IMR-90 (cell line): ENCODE results near the gene FMN2. TPM values are rescaled to one million over a fixed set of nuclear protein-coding genes. Genes with fewer than 3 reads are reported as not detected.
A peak's percentile ranks its signal among the peaks of the same experiment; 100 is the strongest.

ENCODE experiments used
- ATAC-seq: fragments of 200-7000 bp; cut with Tn5 transposase; 2 replicates; pipeline ENCODE4 v1.9.1; 2020; ENCODE audit warnings: low read depth, mild to moderate bottlenecking, moderate library complexity
- BruUV-seq: library from RNA; stranded (reverse); fragments of 400-500 nt; replicated peaks from 2 replicates; lab custom pipeline; 2021; lab: Mats Ljungman, UMichigan
- CTCF ChIA-PET: fragments of 300-600 bp; formaldehyde crosslinking; extraction: SDS; loops from one replicate; lab custom pipeline; 2021; ENCODE audit warnings: antibody characterized with exemption; lab: Yijun Ruan, JAX
- POLR2A ChIA-PET: fragments of 300-600 bp; sonication (Branson Sonifier 250); formaldehyde crosslinking; loops from one replicate; lab custom pipeline; 2022; ENCODE audit warnings: antibody characterized with exemption; ENCODE audit not compliant: unreplicated experiment; lab: Charles Lee
- DNase-seq: peaks from one replicate; pipeline ENCODE4 v3.0.0; 2013
- H2AFZ ChIP-seq: replicated peaks from 2 replicates; pipeline ENCODE3; 2013; ENCODE audit warnings: low read length, mild to moderate bottlenecking; ENCODE audit not compliant: poor library complexity
- H2AK5ac ChIP-seq: 2 replicates; pipeline ENCODE4 v1.6.1; 2013; ENCODE audit warnings: low read depth, low read length, inconsistent platforms
- H2AK9ac ChIP-seq: replicated peaks from 2 replicates; pipeline ENCODE3; 2013; ENCODE audit warnings: mild to moderate bottlenecking, low read depth, low read length, moderate library complexity; ENCODE audit not compliant: poor library complexity
- H2BK120ac ChIP-seq: 2 replicates; pipeline ENCODE4 v1.6.1; 2013; ENCODE audit warnings: low read depth, low read length, inconsistent platforms
- H2BK15ac ChIP-seq: 3 replicates; pipeline ENCODE4 v1.6.1; 2013; ENCODE audit warnings: low read depth, low read length, inconsistent platforms
- H2BK20ac ChIP-seq: 2 replicates; pipeline ENCODE4 v1.6.1; 2013; ENCODE audit warnings: low read depth, mild to moderate bottlenecking, inconsistent platforms, low read length, moderate library complexity
- H2BK5ac ChIP-seq: 2 replicates; pipeline ENCODE4 v1.6.1; 2013; ENCODE audit warnings: mild to moderate bottlenecking, low read depth, low read length, inconsistent platforms; ENCODE audit not compliant: poor library complexity, severe bottlenecking
- H3K14ac ChIP-seq: replicated peaks from 2 replicates; pipeline ENCODE4 v1.6.1; 2013; ENCODE audit warnings: low read depth, low read length, inconsistent platforms
- H3K18ac ChIP-seq: 2 replicates; pipeline ENCODE4 v1.6.1; 2013; ENCODE audit warnings: low read depth, low read length, control low read depth
- H3K23ac ChIP-seq: 2 replicates; pipeline ENCODE4 v1.6.1; 2013; ENCODE audit warnings: low read depth, low read length, inconsistent platforms
- H3K27ac ChIP-seq: 2 replicates; pipeline ENCODE4 v1.5.1; 2013; ENCODE audit warnings: mild to moderate bottlenecking, control low read depth, low read length; ENCODE audit not compliant: insufficient read depth
- H3K27me3 ChIP-seq: 2 replicates; pipeline ENCODE4 v1.6.1; 2013; ENCODE audit warnings: low read length; ENCODE audit not compliant: control insufficient read depth, insufficient read depth
- H3K36me3 ChIP-seq: 2 replicates; pipeline ENCODE4 v1.6.1; 2013; ENCODE audit warnings: low read length, mixed read lengths; ENCODE audit not compliant: control insufficient read depth, insufficient read depth
- H3K4ac ChIP-seq: 2 replicates; pipeline ENCODE4 v1.6.1; 2013; ENCODE audit warnings: low read depth, low read length, inconsistent platforms
- H3K4me1 ChIP-seq: 2 replicates; pipeline ENCODE4 v1.6.1; 2013; ENCODE audit warnings: low read length, mixed read lengths; ENCODE audit not compliant: control insufficient read depth, insufficient read depth
- H3K4me2 ChIP-seq: 2 replicates; pipeline ENCODE4 v1.6.1; 2013; ENCODE audit warnings: low read depth, mild to moderate bottlenecking, control low read depth, low read length, moderate library complexity
- H3K4me3 ChIP-seq: 2 replicates; pipeline ENCODE4 v1.5.1; 2013; ENCODE audit warnings: low read depth, mild to moderate bottlenecking, control low read depth, low read length, moderate library complexity; ENCODE audit not compliant: insufficient read depth
- H3K56ac ChIP-seq: 2 replicates; pipeline ENCODE4 v1.6.1; 2013; ENCODE audit warnings: low read length, inconsistent platforms; ENCODE audit not compliant: insufficient read depth; ENCODE audit errors: extremely low read depth
- H3K79me1 ChIP-seq, 2 experiments: 2 replicates each; pipeline ENCODE4 v1.6.1; 2013; ENCODE audit warnings: low read length in 2 of 2, inconsistent platforms in 1 of 2, low read depth in 1 of 2
- H3K9ac ChIP-seq: 2 replicates; pipeline ENCODE4 v1.6.1; 2013; ENCODE audit warnings: low read depth, low read length, control low read depth
- H3K9me1 ChIP-seq: 2 replicates; pipeline ENCODE4 v1.6.1; 2013; ENCODE audit warnings: low read length, inconsistent platforms; ENCODE audit not compliant: insufficient read depth
- H3K9me3 ChIP-seq: 2 replicates; pipeline ENCODE4 v1.6.1; 2013; ENCODE audit warnings: low read length; ENCODE audit not compliant: control insufficient read depth, insufficient read depth
- H4K20me1 ChIP-seq: 2 replicates; pipeline ENCODE4 v1.6.1; 2013; ENCODE audit warnings: low read length, inconsistent platforms; ENCODE audit not compliant: insufficient read depth
- H4K5ac ChIP-seq: 2 replicates; pipeline ENCODE4 v1.6.1; 2013; ENCODE audit warnings: mild to moderate bottlenecking, low read depth, low read length, control low read depth
- H4K8ac ChIP-seq, 2 experiments: 2 replicates each; pipeline ENCODE4 v1.6.1; 2013; ENCODE audit warnings: low read depth in 2 of 2, low read length in 2 of 2, control low read depth in 1 of 2, inconsistent platforms in 1 of 2
- H4K91ac ChIP-seq: 2 replicates; pipeline ENCODE4 v1.6.1; 2013; ENCODE audit warnings: low read depth, low read length, inconsistent platforms; ENCODE audit not compliant: insufficient read depth
- BHLHE40 ChIP-seq: fragments of 150-350 bp; IDR thresholded peaks from 2 replicates; pipeline ENCODE4 v1.6.1; 2016; ENCODE audit warnings: mild to moderate bottlenecking, low read depth, low read length
- ELK1 ChIP-seq: fragments of 150-350 bp; IDR thresholded peaks from 2 replicates; pipeline ENCODE4 v1.6.1; 2016; ENCODE audit warnings: low read depth, mild to moderate bottlenecking, low read length, moderate library complexity, borderline replicate concordance
- FOS ChIP-seq: fragments of 150-350 bp; IDR thresholded peaks from 2 replicates; pipeline ENCODE4 v1.6.1; 2016; ENCODE audit warnings: low read depth, low read length
- MAZ ChIP-seq: IDR thresholded peaks from 2 replicates; pipeline ENCODE4 v1.6.1; 2012; ENCODE audit warnings: low read depth, mild to moderate bottlenecking, low read length, improper control_type of control experiment, moderate library complexity, borderline replicate concordance
- RAD21 ChIP-seq: IDR thresholded peaks from 2 replicates; pipeline ENCODE4 v1.6.1; 2012; ENCODE audit warnings: low read length, improper control_type of control experiment
- RCOR1 ChIP-seq: IDR thresholded peaks from 2 replicates; pipeline ENCODE4 v1.6.1; 2012; ENCODE audit warnings: mild to moderate bottlenecking, low read length, improper control_type of control experiment; ENCODE audit not compliant: insufficient replicate concordance
- SMC3 ChIP-seq: fragments of 150-350 bp; IDR thresholded peaks from 2 replicates; pipeline ENCODE4 v1.6.1; 2016; ENCODE audit warnings: low read depth, mild to moderate bottlenecking, antibody characterized with exemption, low read length, moderate library complexity
- WGBS, 2 experiments: methylation state at CpG; one replicate each; pipeline versions ENCODE4 v1.1.5 to v1.1.7; 2013; ENCODE audit warnings: missing lambda C conversion rate in 2 of 2; ENCODE audit not compliant: insufficient read length in 1 of 2; ENCODE audit errors: extremely low coverage in 2 of 2; 5-methylcytosine and 5-hydroxymethylcytosine counted together
- dilution Hi-C: fragments of 300-500 bp; cut with HindIII; formaldehyde crosslinking; loops from one replicate; pipeline ENCODE4 v1.14.3; 2018; ENCODE audit warnings: low sequenced_read_pairs; ENCODE audit not compliant: unreplicated experiment
- in situ Hi-C: fragments of 300-500 bp; cut with MboI; formaldehyde crosslinking; loops from 3 replicates; pipeline ENCODE4 v1.14.3; 2019; ENCODE audit warnings: low sequenced_read_pairs, inconsistent platforms, mixed read lengths
- intact Hi-C: fragments of 100-400 bp; cut with micrococcal nuclease; formaldehyde crosslinking; loops from 2 replicates; pipeline ENCODE4 v1.10.0; 2022
- polyA plus RNA-seq, 3 experiments: library from polyadenylated mRNA; depleted of rRNA; stranded (reverse); fragments of >200 nt; gene quantifications; 2 replicates each; pipeline ENCODE4 v1.2.3, GENCODE V29; 2012; ENCODE audit warnings: low replicate concordance in 1 of 3
- total RNA-seq: library from RNA; depleted of rRNA; stranded (reverse); fragments of >200 nt; gene quantifications from 2 replicates; pipeline ENCODE4 v1.2.3, GENCODE V29; 2012

The FMN2 gene
- total and polyA plus RNA-seq, 2 of the 4 experiments (the other 2 are of a cell fraction): 29.0 to 35.8 TPM

- H3K4me3 ChIP-seq: no peak overlapping the region
- no peak overlapping the region for H4K8ac ChIP-seq
- peak overlapping the region; percentile 75 for H2BK5ac ChIP-seq
- intact Hi-C loops (no loop called here), in situ Hi-C loops (no loop called here), dilution Hi-C loops (no loop called here)
- WGBS, 2 experiments: 100% methylated on average over 1 of the region's 3 CpGs; no CpG with 5 or more reads in 1 of the 2 experiments
- H2AK9ac ChIP-seq: no peak overlapping the region
- no peaks in the 10 kb centered on the region for H4K20me1 ChIP-seq
- H2BK20ac ChIP-seq: peak overlapping the region; percentile 38; the same call in 1 of the 2 replicates
- no peak overlapping the region for H2BK15ac ChIP-seq
- DNase-seq (no peak), ATAC-seq (no peak)
- ChIA-PET POLR2A (no interaction called here), CTCF (no interaction called here)
- H3K9me3 ChIP-seq: peaks cover 2% of the 10 kb centered on the region; the same call in 1 of the 2 replicates
- H4K5ac ChIP-seq: no peak overlapping the region
- no peaks in the 10 kb centered on the region for H3K36me3 ChIP-seq
- H3K56ac ChIP-seq: no peak overlapping the region
- H2BK120ac ChIP-seq: peak overlapping the region; percentile 25; the same call in 1 of the 2 replicates
- no peak overlapping the region for H3K27ac ChIP-seq
- H2AFZ ChIP-seq: no peak overlapping the region
- TF ChIP-seq FOS: no peak
- TF ChIP-seq RCOR1: no peak
- no peak for TF ChIP-seq ELK1
- no peak for TF ChIP-seq BHLHE40
- TF ChIP-seq MAZ: no peak
- no peak for TF ChIP-seq RAD21
- no peak for TF ChIP-seq SMC3
- H4K91ac ChIP-seq: no peak overlapping the region
- H3K4me2 ChIP-seq: no peak overlapping the region
- H2AK5ac ChIP-seq: no peak overlapping the region
- H3K14ac ChIP-seq: no peak overlapping the region; the same call in 1 of the 2 replicates
- H3K9ac ChIP-seq: no peak overlapping the region
- no peak overlapping the region for H3K4ac ChIP-seq
- BruUV-seq: no TSS peak
- no peak overlapping the region for H3K23ac ChIP-seq
- H3K27me3 ChIP-seq: no peaks in the 10 kb centered on the region
- peaks cover 5 to 27% of the 10 kb centered on the region in 2 experiments for H3K79me1 ChIP-seq
- H3K4me1 ChIP-seq: peaks cover 5% of the 10 kb centered on the region
- H3K18ac ChIP-seq: no peak overlapping the region
- 0 out of 2 replicates have a peak, but pooled peaks cover under 1% of the 10 kb centered on the region for H3K9me1 ChIP-seq
These were observed 156.2 kb downstream of the FMN2 start for GRCh38 chr1:240247899-240248298.
